Activated naive CD8-positive, alpha-beta T cell treated with anti-CD3 and anti-CD28 coated beads, Interleukin-2, amount 10 ng/mL, durations not matched to agents 7 days and 5 days (primary cell): Measurements from ENCODE around the gene TMEM106C. TPM values are rescaled to one million over a fixed set of nuclear protein-coding genes. Genes with fewer than 3 reads are reported as not detected.
A peak's percentile ranks its signal among the peaks of the same experiment; 100 is the strongest.

Source experiments
- ATAC-seq: fragments of 150-1000 bp; cut with Tn5 transposase; one replicate; pipeline ENCODE4 v1.10.0; 2021; ENCODE audit warnings: low read depth, moderate library complexity
- POLR2A ChIA-PET: fragments of 350-600 bp; sonication (Branson Sonifier 250); formaldehyde crosslinking; loops from one replicate; lab custom pipeline; 2021; ENCODE audit warnings: antibody characterized with exemption; lab: Charles Lee
- DNase-seq: peaks from one replicate; pipeline ENCODE4 v3.0.0; 2021
- H3K27ac Mint-ChIP-seq: one replicate; pipeline ENCODE4 v1.8.0; 2022; ENCODE audit warnings: mild to moderate bottlenecking, mixed read lengths
- H3K27me3 Mint-ChIP-seq: one replicate; pipeline ENCODE4 v1.8.0; 2022; ENCODE audit warnings: mild to moderate bottlenecking, moderate library complexity, mixed read lengths
- H3K36me3 Mint-ChIP-seq: one replicate; pipeline ENCODE4 v1.8.0; 2021; ENCODE audit warnings: mild to moderate bottlenecking, mixed read lengths
- H3K4me1 Mint-ChIP-seq: one replicate; pipeline ENCODE4 v1.8.0; 2021; ENCODE audit warnings: mixed read lengths
- H3K4me3 Mint-ChIP-seq: one replicate; pipeline ENCODE4 v1.8.0; 2022; ENCODE audit warnings: mild to moderate bottlenecking, moderate library complexity, mixed read lengths
- H3K9me3 Mint-ChIP-seq: one replicate; pipeline ENCODE4 v1.8.0; 2021; ENCODE audit warnings: mixed read lengths
- total RNA-seq, 2 experiments: library from RNA; stranded (reverse); gene quantifications; one replicate each; pipeline ENCODE4 v1.2.3, GENCODE V29; 2021

Gene TMEM106C
- total RNA-seq, 2 experiments from 2014 or later, result 111 to 115 TPM

GRCh38 chr12:47977772-47978597 is 14.6 kb downstream of the TMEM106C start:
- Mint-ChIP-seq H3K27me3 (peaks cover 10% of the 10 kb centered on the region), H3K27ac (no peak overlapping the region), H3K9me3 (no peaks in the 10 kb centered on the region), H3K4me3 (no peak overlapping the region), H3K4me1 (peaks cover 4% of the 10 kb centered on the region), H3K36me3 (no peaks in the 10 kb centered on the region)
- ATAC-seq (no peak), DNase-seq (no peak)
- POLR2A ChIA-PET, result no interaction called here

DNA sequence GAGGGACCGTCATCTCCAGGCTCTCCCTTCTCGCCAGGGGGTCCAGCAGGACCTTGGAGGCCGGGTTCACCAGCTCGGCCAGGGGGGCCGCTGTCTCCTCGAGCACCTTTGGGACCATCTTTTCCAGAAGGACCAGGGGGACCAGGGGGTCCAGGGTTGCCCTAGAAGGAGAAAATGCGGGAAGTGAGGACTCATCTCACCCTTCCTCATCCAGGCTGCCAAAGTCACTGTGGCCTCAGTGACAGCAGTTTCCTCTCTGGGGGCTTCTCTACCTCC is 15.1 kb downstream of the TMEM106C start:
- POLR2A ChIA-PET, result no interaction called here
- H3K4me1 Mint-ChIP-seq, result peaks cover 4% of the 10 kb centered on the region
- ATAC-seq (no peak), DNase-seq (no peak)
- H3K36me3 Mint-ChIP-seq, result no peaks in the 10 kb centered on the region
- no peak overlapping the region for H3K27ac Mint-ChIP-seq
- H3K27me3 Mint-ChIP-seq, result peaks cover 10% of the 10 kb centered on the region
- no peaks in the 10 kb centered on the region for H3K9me3 Mint-ChIP-seq
- H3K4me3 Mint-ChIP-seq, result no peak overlapping the region

DNA sequence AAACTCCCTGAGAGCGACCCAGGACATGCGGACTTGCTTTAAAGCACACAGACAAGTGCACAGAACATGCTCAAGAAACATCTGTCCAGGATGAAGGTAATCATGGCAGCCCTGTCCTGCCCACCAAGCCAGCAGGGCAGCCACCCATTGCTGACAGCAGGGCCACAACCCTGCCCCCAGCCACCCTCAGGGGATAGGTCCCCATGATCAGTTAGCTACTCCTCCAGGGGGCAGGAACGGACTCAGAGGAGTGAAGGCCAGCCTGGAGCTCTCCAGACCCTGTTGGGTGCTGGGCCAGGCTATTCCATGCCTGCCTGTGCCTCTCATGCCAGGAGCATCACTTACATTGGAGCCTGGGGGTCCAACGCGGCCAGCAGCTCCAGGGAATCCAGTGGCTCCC is 15.8 kb downstream of the TMEM106C start:
- H3K27me3 Mint-ChIP-seq, result peaks cover 12% of the 10 kb centered on the region
- ATAC-seq (no peak), DNase-seq (no peak)
- H3K4me1 Mint-ChIP-seq, result peaks cover 4% of the 10 kb centered on the region
- H3K4me3 Mint-ChIP-seq, result no peak overlapping the region
- H3K9me3 Mint-ChIP-seq, result no peaks in the 10 kb centered on the region
- POLR2A ChIA-PET, result interaction anchor here (1.6 kb wide), 1 partner anchor 11 kb away, joined by 5 read pairs; no protein-coding TSS in a partner anchor
- no peak overlapping the region for H3K27ac Mint-ChIP-seq
- no peaks in the 10 kb centered on the region for H3K36me3 Mint-ChIP-seq

DNA sequence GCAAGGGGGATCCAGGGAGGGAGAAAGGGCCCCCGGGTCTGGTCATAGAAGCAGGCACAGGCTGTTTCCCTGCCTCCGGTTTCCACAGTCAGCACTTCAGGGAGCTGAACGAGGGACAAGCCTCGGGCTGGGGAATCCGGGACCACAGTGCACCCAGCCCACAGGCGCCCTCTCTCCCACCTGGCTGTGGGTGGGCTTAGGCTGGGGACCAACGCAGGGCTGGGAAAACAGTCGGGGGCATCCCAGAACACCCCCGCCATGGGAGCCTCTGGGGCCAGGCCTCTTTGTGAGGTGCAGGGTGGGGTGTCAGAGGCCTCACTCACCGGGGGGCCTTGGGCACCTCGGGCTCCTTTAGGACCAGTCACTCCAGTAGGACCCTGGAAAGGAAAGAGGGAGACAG is 16.3 kb downstream of the TMEM106C start:
- DNase-seq, result no peak
- peaks cover 4% of the 10 kb centered on the region for H3K4me1 Mint-ChIP-seq
- H3K27ac Mint-ChIP-seq, result no peak overlapping the region
- peaks cover 16% of the 10 kb centered on the region for H3K27me3 Mint-ChIP-seq
- no peak for ATAC-seq
- no peak overlapping the region for H3K4me3 Mint-ChIP-seq
- H3K9me3 Mint-ChIP-seq, result no peaks in the 10 kb centered on the region
- POLR2A ChIA-PET, result interaction anchor here (1.2 to 1.6 kb wide), 2 partner anchors 8 to 11 kb away, joined by 3 to 5 read pairs; no protein-coding TSS in a partner anchor
- H3K36me3 Mint-ChIP-seq, result no peaks in the 10 kb centered on the region

GRCh38 chr12:47980197-47980596 is 16.8 kb downstream of the TMEM106C start:
- ATAC-seq (no peak), DNase-seq (no peak)
- Mint-ChIP-seq H3K4me1 (peaks cover 4% of the 10 kb centered on the region), H3K4me3 (no peak overlapping the region), H3K9me3 (no peaks in the 10 kb centered on the region), H3K27me3 (peaks cover 16% of the 10 kb centered on the region), H3K27ac (no peak overlapping the region), H3K36me3 (no peaks in the 10 kb centered on the region)
- POLR2A ChIA-PET, result interaction anchor here (1.2 to 1.6 kb wide), 2 partner anchors 9 to 10 kb away, joined by 3 to 5 read pairs; no protein-coding TSS in a partner anchor

DNA sequence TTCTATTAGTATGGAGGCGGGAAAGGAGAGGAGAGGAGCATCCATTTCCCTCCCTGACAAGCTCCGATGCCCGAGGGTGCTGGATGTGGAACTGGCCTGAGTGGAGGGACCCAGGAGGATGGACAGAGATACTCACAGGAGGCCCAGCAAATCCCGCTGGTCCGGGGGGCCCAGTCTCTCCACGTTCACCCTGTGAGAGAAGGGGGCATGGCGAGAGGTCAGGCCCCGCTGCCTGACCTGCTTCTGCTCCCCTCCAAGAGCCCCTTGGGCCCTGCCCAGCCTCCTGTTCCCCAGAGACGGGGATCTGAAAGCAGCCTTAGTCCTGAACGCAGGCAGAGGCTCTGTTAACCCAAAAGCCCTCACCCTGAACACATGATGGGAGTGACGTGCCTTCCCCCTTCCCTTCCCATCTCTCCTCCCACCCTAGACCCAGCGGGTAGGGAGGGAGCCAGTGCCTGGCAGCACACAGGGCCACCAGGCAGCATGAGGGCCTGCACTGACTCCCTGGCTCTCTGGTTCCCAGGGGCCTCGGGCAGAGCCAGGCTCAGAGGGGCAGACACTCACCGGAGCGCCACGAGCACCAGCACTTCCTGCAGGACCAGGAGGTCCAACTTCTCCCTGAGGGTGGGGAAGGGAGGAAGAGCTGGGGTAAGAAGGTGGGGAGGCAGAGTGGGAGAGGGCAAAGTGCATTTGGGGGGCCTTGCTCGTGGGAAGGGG is 17.5 kb downstream of the TMEM106C start:
- H3K4me3 Mint-ChIP-seq, result no peak overlapping the region
- H3K4me1 Mint-ChIP-seq, result peaks cover 4% of the 10 kb centered on the region
- no peaks in the 10 kb centered on the region for H3K36me3 Mint-ChIP-seq
- no peaks in the 10 kb centered on the region for H3K9me3 Mint-ChIP-seq
- H3K27me3 Mint-ChIP-seq, result peaks cover 14% of the 10 kb centered on the region
- ATAC-seq (no peak), DNase-seq (no peak)
- H3K27ac Mint-ChIP-seq, result peak overlapping the region; percentile 25
- POLR2A ChIA-PET, result interaction anchor here (1.2 kb wide), 1 partner anchor 9 kb away, joined by 3 read pairs; no protein-coding TSS in a partner anchor

DNA sequence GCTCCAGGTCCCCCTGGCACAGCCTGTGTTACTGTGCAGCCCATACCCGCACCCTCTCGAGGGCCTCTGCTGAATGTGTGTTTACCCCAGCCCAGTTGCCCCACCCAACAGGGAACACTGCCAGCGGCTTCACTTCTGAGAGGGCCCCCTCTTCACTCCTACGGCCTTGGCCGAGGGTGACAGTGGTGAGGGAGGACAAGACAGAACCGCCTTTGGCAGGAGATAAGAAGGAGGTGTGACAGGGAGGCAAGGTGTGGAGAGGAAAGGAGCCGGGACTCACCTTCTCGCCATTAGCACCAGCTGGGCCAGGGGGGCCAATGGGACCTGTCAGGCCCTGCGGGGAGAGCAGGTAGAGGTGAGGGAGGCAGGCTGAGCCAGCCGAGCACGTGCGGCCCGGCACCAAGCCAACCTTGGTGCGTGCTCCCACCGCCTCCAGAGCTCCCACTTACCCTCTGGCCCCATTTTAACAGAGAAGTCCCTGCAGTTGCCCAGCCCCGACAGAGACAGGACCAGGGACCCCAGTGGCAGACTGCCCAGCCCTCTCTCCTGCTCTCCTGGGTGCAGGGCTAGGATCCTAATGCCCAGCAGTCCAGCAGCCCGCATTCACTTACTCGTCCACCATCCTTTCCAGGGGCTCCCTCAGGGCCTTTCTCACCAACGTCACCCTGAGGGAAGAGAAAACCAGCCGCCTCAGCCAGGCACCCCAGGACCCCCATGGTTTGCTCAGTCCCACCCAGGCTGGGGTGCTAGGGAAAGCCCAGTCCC is 18.3 kb downstream of the TMEM106C start:
- ATAC-seq (no peak), DNase-seq (no peak)
- Mint-ChIP-seq H3K27me3 (peaks cover 19% of the 10 kb centered on the region), H3K4me3 (no peak overlapping the region), H3K9me3 (no peaks in the 10 kb centered on the region), H3K27ac (no peak overlapping the region), H3K36me3 (no peaks in the 10 kb centered on the region), H3K4me1 (peaks cover 4% of the 10 kb centered on the region)
- POLR2A ChIA-PET, result no interaction called here

- H3K36me3 Mint-ChIP-seq, result no peaks in the 10 kb centered on the region
- H3K27me3 Mint-ChIP-seq, result peaks cover 25% of the 10 kb centered on the region
- H3K27ac Mint-ChIP-seq, result no peak overlapping the region
- H3K4me1 Mint-ChIP-seq, result peaks cover 4% of the 10 kb centered on the region
- POLR2A ChIA-PET, result no interaction called here
- DNase-seq (no peak), ATAC-seq (no peak)
- no peak overlapping the region for H3K4me3 Mint-ChIP-seq
- H3K9me3 Mint-ChIP-seq, result no peaks in the 10 kb centered on the region
Measured at GRCh38 chr12:47982311-47982710, 18.9 kb downstream of the TMEM106C start.

DNA sequence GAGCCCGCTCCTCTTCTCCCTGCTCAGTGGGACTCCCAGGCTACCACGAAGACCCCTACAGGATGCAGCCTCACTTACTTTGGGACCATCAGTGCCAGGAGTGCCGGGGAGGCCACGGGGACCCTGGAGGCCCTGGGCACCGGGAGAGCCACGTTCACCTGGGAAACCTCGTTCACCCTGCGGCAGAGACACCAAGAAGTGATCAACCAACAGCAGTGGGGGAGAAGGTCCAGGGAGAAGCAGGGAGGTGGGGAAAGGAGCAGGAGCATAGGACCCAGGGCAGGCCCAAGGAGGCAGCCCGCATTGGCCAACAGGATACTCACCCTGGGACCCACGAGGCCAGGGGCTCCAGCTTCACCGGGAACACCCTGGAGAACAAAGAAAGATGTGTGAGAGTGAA is 19.4 kb downstream of the TMEM106C start:
- Mint-ChIP-seq H3K36me3 (no peaks in the 10 kb centered on the region), H3K27me3 (peaks cover 29% of the 10 kb centered on the region), H3K9me3 (no peaks in the 10 kb centered on the region), H3K4me3 (no peak overlapping the region), H3K27ac (no peak overlapping the region), H3K4me1 (no peaks in the 10 kb centered on the region)
- DNase-seq (no peak), ATAC-seq (no peak)
- POLR2A ChIA-PET, result no interaction called here

- ATAC-seq, result no peak
- Mint-ChIP-seq H3K9me3 (no peaks in the 10 kb centered on the region), H3K27me3 (peaks cover 38% of the 10 kb centered on the region), H3K36me3 (no peaks in the 10 kb centered on the region), H3K4me3 (no peak overlapping the region), H3K4me1 (no peaks in the 10 kb centered on the region), H3K27ac (no peak overlapping the region)
- POLR2A ChIA-PET, result no interaction called here
- DNase-seq, result no peak
Measured at GRCh38 chr12:47983541-47984115, 20.2 kb downstream of the TMEM106C start.

DNA sequence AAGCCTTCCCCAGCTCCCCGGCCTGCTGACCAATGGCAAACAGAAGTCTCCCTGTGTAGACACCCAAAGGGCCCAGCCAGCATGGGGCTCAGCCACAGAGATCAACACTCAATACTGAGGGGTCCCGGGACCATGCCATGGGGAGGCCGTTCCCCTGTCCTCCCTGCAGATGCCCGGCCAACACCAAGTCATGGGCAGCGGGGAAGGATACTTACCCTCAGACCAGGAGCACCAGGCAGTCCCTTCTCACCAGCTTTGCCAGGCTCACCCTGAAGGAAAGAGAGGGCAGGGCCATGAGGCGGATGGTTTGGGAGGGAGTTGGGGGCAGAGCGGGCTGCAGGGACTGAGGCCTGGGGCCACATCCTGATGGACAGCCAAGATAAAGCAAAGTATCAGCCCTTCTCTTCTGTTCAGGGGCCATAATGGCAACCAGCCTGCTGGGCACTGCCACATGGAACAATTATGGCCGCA is 21.0 kb downstream of the TMEM106C start:
- ATAC-seq (no peak), DNase-seq (no peak)
- Mint-ChIP-seq H3K27ac (no peak overlapping the region), H3K4me1 (peaks cover 3% of the 10 kb centered on the region), H3K9me3 (no peaks in the 10 kb centered on the region), H3K4me3 (no peak overlapping the region), H3K36me3 (no peaks in the 10 kb centered on the region), H3K27me3 (peaks cover 38% of the 10 kb centered on the region)
- POLR2A ChIA-PET, result no interaction called here

GRCh38 chr12:47985596-47986290 is 22.3 kb downstream of the TMEM106C start:
- Mint-ChIP-seq H3K9me3 (no peaks in the 10 kb centered on the region), H3K27me3 (peaks cover 36% of the 10 kb centered on the region), H3K27ac (no peak overlapping the region), H3K4me1 (peaks cover 15% of the 10 kb centered on the region), H3K4me3 (no peak overlapping the region), H3K36me3 (no peaks in the 10 kb centered on the region)
- POLR2A ChIA-PET, result no interaction called here
- DNase-seq (no peak), ATAC-seq (no peak)
